ENCODE measurements around the gene ECE1. TPM values are rescaled to one million over a fixed set of nuclear protein-coding genes. Genes with fewer than 3 reads are reported as not detected.
"Not testable (repeated sequence)": the region's sequence is repeated elsewhere in the genome, so short reads cannot be mapped to it uniquely, and the experiment has no call there.

The ECE1 gene
- total RNA-seq, 1 experiment from 2014 or later: 101 TPM

- no peak for TF ChIP-seq CTCF (IDR thresholded peaks at IDR 0.05; ENCODE audit: unreplicated experiment)
- CTCF ChIA-PET: interaction anchor here (0.7 to 1.1 kb wide), 2 partner anchors 10 to 12 kb away, joined by 3 to 4 read pairs; no protein-coding TSS in a partner anchor
- H3K4me3 Mint-ChIP-seq (ENCODE audit: low read depth, unreplicated experiment): no peak overlapping the region
- no peaks in the 10 kb centered on the region for H3K27me3 Mint-ChIP-seq (ENCODE audit: unreplicated experiment)
- no TSS peak for BruUV-seq (replicated peaks)
- intact Hi-C loops (cut with micrococcal nuclease; ENCODE audit: unreplicated experiment): no loop called here
- no peaks in the 10 kb centered on the region for H3K4me1 Mint-ChIP-seq (ENCODE audit: low read depth, unreplicated experiment)
- DNase-seq: no peak
- no peaks in the 10 kb centered on the region for H3K9me3 Mint-ChIP-seq (ENCODE audit: low read depth, unreplicated experiment)
- no peak overlapping the region for H3K27ac Mint-ChIP-seq (ENCODE audit: unreplicated experiment)
- H3K36me3 Mint-ChIP-seq (ENCODE audit: insufficient read depth, unreplicated experiment): no peaks in the 10 kb centered on the region
Measured at GRCh38 chr1:21205416-21205815, 84.8 kb downstream of the ECE1 start.

GRCh38 chr1:21201650-21202049 is 88.6 kb downstream of the ECE1 start:
- no peak overlapping the region for H3K27ac Mint-ChIP-seq (ENCODE audit: unreplicated experiment)
- DNase-seq: no peak
- CTCF ChIA-PET: no interaction called here
- peaks cover 14% of the 10 kb centered on the region for H3K27me3 Mint-ChIP-seq (ENCODE audit: unreplicated experiment)
- no TSS peak for BruUV-seq (replicated peaks)
- no peaks in the 10 kb centered on the region for H3K9me3 Mint-ChIP-seq (ENCODE audit: low read depth, unreplicated experiment)
- no peaks in the 10 kb centered on the region for H3K4me1 Mint-ChIP-seq (ENCODE audit: low read depth, unreplicated experiment)
- TF ChIP-seq CTCF (IDR thresholded peaks at IDR 0.05; ENCODE audit: unreplicated experiment): no peak
- no peak overlapping the region for H3K4me3 Mint-ChIP-seq (ENCODE audit: low read depth, unreplicated experiment)
- H3K36me3 Mint-ChIP-seq (ENCODE audit: insufficient read depth, unreplicated experiment): no peaks in the 10 kb centered on the region
- intact Hi-C loops (cut with micrococcal nuclease; ENCODE audit: unreplicated experiment): no loop called here

- H3K4me1 Mint-ChIP-seq (ENCODE audit: low read depth, unreplicated experiment); BruUV-seq (replicated peaks); H3K27ac Mint-ChIP-seq (ENCODE audit: unreplicated experiment); intact Hi-C loops (cut with micrococcal nuclease; ENCODE audit: unreplicated experiment); H3K9me3 Mint-ChIP-seq (ENCODE audit: low read depth, unreplicated experiment); H3K36me3 Mint-ChIP-seq (ENCODE audit: insufficient read depth, unreplicated experiment); H3K4me3 Mint-ChIP-seq (ENCODE audit: low read depth, unreplicated experiment); CTCF ChIA-PET; DNase-seq: not testable (repeated sequence)
- H3K27me3 Mint-ChIP-seq (ENCODE audit: unreplicated experiment): peaks cover 14% of the 10 kb centered on the region
Measured at GRCh38 chr1:21201238-21201637, 89.0 kb downstream of the ECE1 start.

GRCh38 chr1:21200767-21201166 is 89.5 kb downstream of the ECE1 start:
- Mint-ChIP-seq H3K4me3 (ENCODE audit: low read depth, unreplicated experiment) (no peak overlapping the region), H3K36me3 (ENCODE audit: insufficient read depth, unreplicated experiment) (no peaks in the 10 kb centered on the region), H3K4me1 (ENCODE audit: low read depth, unreplicated experiment) (no peaks in the 10 kb centered on the region), H3K27ac (ENCODE audit: unreplicated experiment) (no peak overlapping the region), H3K9me3 (ENCODE audit: low read depth, unreplicated experiment) (no peaks in the 10 kb centered on the region), H3K27me3 (ENCODE audit: unreplicated experiment) (peaks cover 14% of the 10 kb centered on the region)
- no peak for DNase-seq
- intact Hi-C loops (cut with micrococcal nuclease; ENCODE audit: unreplicated experiment): no loop called here
- CTCF ChIA-PET: no interaction called here
- TF ChIP-seq CTCF (IDR thresholded peaks at IDR 0.05; ENCODE audit: unreplicated experiment): no peak
- BruUV-seq (replicated peaks): no TSS peak

- Mint-ChIP-seq H3K4me1 (ENCODE audit: low read depth, unreplicated experiment) (no peaks in the 10 kb centered on the region), H3K27me3 (ENCODE audit: unreplicated experiment) (peaks cover 14% of the 10 kb centered on the region), H3K4me3 (ENCODE audit: low read depth, unreplicated experiment) (no peak overlapping the region), H3K27ac (ENCODE audit: unreplicated experiment) (no peak overlapping the region), H3K9me3 (ENCODE audit: low read depth, unreplicated experiment) (no peaks in the 10 kb centered on the region), H3K36me3 (ENCODE audit: insufficient read depth, unreplicated experiment) (no peaks in the 10 kb centered on the region)
- BruUV-seq (replicated peaks): no TSS peak
- no peak for DNase-seq
- TF ChIP-seq CTCF (IDR thresholded peaks at IDR 0.05; ENCODE audit: unreplicated experiment): no peak
- intact Hi-C loops (cut with micrococcal nuclease; ENCODE audit: unreplicated experiment): loop anchor here (5.0 kb wide), 1 partner anchor 217 kb away; no protein-coding TSS in a partner anchor
- CTCF ChIA-PET: interaction anchor here (0.6 kb wide), 1 partner anchor 585 kb away, joined by 3 read pairs; no protein-coding TSS in a partner anchor
Measured at GRCh38 chr1:21198929-21199328, 91.3 kb downstream of the ECE1 start.
